Neutrophil (primary cell): ENCODE measurements around the gene MAPK11.

Experiments
- H3K27ac ChIP-seq: fragments of 200-600 bp; sonication (generic); 2 replicates; pipeline ENCODE4 v1.5.1; 2016; ENCODE audit warnings: mild to moderate bottlenecking, moderate library complexity
- H3K27me3 ChIP-seq: fragments of 200-600 bp; sonication (generic); 2 replicates; pipeline ENCODE4 v1.6.0; 2016; ENCODE audit warnings: mild to moderate bottlenecking
- H3K36me3 ChIP-seq: fragments of 200-600 bp; sonication (generic); 2 replicates; pipeline ENCODE4 v1.5.1; 2017
- H3K4me1 ChIP-seq, 2 experiments: fragments of 200-600 bp in 1 of 2; sonication (generic) in 1 of 2; 1 replicate in 1 of 2; 2 replicates in 1 of 2; pipeline versions ENCODE4 v1.5.1 to v1.6.1; 2013 to 2016; ENCODE audit warnings: low read depth in 1 of 2, low read length in 1 of 2, mild to moderate bottlenecking in 1 of 2, moderate library complexity in 1 of 2; ENCODE audit not compliant: control insufficient read depth in 1 of 2, insufficient read depth in 1 of 2
- H3K4me3 ChIP-seq, 2 experiments: fragments of 200-600 bp in 1 of 2; sonication (generic) in 1 of 2; 1 replicate in 1 of 2; 2 replicates in 1 of 2; pipeline ENCODE4 v1.5.1; 2013 to 2016; ENCODE audit warnings: low read depth in 1 of 2, low read length in 1 of 2, mild to moderate bottlenecking in 1 of 2, moderate library complexity in 1 of 2
- H3K9me3 ChIP-seq: fragments of 200-600 bp; sonication (generic); 2 replicates; pipeline ENCODE4 v1.5.1; 2016
- TF ChIP-seq, protein P1 (sequence below): fragments of 200-600 bp; sonication (generic); IDR thresholded peaks from 2 replicates; pipeline ENCODE4 v1.5.1; 2016; ENCODE audit warnings: antibody characterized with exemption

MAPK11 gene

DNA sequence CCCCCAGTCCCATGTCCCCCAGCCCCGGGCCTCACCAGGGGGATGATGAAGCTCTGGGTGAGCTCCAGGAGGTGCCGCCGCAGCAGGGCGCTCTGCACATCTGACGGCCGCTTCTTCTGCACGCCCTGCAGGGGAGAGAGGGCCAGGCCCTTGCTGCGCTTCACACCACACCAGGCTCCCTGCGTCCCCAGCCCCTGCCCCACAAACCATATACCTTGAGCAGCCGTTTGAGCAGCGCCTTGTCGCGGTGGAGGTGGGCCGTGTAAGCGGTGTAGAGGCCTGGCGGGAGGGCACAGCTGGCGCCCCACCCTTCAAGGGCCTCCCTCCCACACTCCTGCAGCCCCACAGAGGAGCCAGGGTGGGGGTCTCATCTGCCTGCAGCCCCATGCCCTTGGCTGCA is 43.4 kb upstream of the MAPK11 start:
- peaks cover 67% of the 10 kb centered on the region for H3K27me3 ChIP-seq
- H3K27ac ChIP-seq = no peak overlapping the region
- no peaks in the 10 kb centered on the region for H3K36me3 ChIP-seq
- no peaks in the 10 kb centered on the region for H3K9me3 ChIP-seq
- TF ChIP-seq, protein P1, sequence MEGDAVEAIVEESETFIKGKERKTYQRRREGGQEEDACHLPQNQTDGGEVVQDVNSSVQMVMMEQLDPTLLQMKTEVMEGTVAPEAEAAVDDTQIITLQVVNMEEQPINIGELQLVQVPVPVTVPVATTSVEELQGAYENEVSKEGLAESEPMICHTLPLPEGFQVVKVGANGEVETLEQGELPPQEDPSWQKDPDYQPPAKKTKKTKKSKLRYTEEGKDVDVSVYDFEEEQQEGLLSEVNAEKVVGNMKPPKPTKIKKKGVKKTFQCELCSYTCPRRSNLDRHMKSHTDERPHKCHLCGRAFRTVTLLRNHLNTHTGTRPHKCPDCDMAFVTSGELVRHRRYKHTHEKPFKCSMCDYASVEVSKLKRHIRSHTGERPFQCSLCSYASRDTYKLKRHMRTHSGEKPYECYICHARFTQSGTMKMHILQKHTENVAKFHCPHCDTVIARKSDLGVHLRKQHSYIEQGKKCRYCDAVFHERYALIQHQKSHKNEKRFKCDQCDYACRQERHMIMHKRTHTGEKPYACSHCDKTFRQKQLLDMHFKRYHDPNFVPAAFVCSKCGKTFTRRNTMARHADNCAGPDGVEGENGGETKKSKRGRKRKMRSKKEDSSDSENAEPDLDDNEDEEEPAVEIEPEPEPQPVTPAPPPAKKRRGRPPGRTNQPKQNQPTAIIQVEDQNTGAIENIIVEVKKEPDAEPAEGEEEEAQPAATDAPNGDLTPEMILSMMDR = no peak
- peaks cover 0 to 4% of the 10 kb centered on the region in 2 experiments for H3K4me1 ChIP-seq
- H3K4me3 ChIP-seq = no peak overlapping the region

DNA sequence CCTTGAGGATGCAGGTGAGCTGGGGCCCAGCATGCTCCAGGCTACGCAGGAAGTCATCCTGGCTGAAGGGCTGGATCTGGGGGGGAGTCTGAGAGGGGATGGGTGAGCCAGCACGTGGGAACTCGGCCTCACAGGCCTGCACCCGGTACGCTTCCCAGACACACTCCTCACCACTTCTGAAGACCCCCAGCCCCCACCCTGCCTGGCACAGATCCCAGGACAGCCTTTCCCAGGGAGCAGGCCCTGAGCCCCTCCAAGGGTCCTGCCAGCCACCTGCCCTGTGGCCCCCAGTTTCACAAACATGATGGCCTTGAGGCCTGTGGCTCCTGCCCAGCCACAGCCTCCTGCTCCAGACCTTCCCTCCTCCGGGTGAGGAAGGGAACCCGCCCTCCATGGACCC is 42.8 kb upstream of the MAPK11 start:
- Histone ChIP-seq H3K4me1 (peaks cover 0 to 4% of the 10 kb centered on the region in 2 experiments), H3K9me3 (no peaks in the 10 kb centered on the region), H3K4me3 (no peak overlapping the region)

DNA sequence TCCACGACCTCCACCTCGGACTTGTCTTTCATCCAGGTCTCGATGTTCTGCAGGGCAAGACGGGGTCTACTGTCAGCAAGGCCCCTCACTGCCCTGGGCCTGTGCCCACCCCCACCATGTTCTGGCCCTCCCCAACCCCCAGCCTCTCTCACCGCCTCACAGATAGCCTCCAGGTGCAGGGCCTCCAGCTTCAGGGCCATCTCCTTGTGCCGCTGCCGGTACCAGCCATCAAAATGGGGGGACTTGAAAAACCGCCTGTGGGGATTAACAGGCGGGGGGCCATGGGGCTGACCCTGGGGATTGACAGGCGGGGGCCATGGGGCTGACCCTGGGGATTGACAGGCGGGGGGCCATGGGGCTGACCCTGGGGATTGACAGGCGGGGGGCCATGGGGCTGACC is 42.2 kb upstream of the MAPK11 start:
- Histone ChIP-seq H3K4me3 (no peak overlapping the region), H3K4me1 (peaks cover 0 to 6% of the 10 kb centered on the region in 2 experiments), H3K27ac (no peak overlapping the region), H3K36me3 (no peaks in the 10 kb centered on the region), H3K27me3 (peaks cover 80% of the 10 kb centered on the region), H3K9me3 (no peaks in the 10 kb centered on the region)
- TF ChIP-seq, protein P1 = no peak

More for the DNA sequence above, 42.8 kb upstream of the MAPK11 start:
- Histone ChIP-seq H3K27me3 (peaks cover 73% of the 10 kb centered on the region), H3K27ac (no peak overlapping the region), H3K36me3 (no peaks in the 10 kb centered on the region)
- TF ChIP-seq, protein P1 = no peak

DNA sequence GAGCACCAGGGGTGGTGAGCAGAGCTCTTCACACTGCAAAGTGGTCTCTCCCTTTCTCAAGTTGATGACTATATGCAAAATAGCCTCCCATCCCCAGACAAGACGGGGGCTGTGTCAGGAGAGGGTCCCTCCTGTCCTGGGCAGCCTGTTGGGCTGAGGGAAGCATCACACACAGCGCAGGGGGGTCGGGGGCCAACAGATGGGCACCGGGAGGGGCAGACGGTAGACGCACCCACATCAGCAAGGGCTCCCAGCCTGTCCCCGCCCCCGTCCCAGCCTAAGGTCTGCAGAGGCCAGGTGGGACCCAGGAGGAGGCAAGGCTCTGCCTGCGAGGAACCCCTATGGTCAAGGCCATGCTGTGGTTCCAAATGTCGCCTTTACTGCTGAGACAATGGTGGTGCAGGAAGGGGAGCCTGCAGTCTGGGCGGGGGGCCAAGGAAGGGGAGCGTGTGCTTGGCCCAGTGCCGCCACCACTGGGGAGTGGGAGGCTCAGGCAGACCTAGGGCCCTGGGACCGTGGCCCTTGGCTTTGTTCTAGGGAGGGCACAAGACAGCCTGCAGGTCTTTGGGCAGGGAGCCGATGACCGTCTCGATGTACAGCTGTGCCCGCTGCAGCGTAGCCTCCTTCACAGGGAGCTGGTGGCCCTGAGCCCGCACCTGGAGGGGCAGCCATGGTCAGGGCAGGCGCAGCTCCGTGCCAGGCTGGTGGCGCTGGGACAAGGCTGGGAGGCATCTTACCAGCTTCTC is 41.6 kb upstream of the MAPK11 start:
- peaks cover 0 to 12% of the 10 kb centered on the region in 2 experiments for H3K4me1 ChIP-seq
- H3K4me3 ChIP-seq = no peak overlapping the region
- TF ChIP-seq, protein P1 = no peak
- H3K27ac ChIP-seq = no peak overlapping the region
- peaks cover 86% of the 10 kb centered on the region for H3K27me3 ChIP-seq
- no peaks in the 10 kb centered on the region for H3K36me3 ChIP-seq
- no peaks in the 10 kb centered on the region for H3K9me3 ChIP-seq

DNA sequence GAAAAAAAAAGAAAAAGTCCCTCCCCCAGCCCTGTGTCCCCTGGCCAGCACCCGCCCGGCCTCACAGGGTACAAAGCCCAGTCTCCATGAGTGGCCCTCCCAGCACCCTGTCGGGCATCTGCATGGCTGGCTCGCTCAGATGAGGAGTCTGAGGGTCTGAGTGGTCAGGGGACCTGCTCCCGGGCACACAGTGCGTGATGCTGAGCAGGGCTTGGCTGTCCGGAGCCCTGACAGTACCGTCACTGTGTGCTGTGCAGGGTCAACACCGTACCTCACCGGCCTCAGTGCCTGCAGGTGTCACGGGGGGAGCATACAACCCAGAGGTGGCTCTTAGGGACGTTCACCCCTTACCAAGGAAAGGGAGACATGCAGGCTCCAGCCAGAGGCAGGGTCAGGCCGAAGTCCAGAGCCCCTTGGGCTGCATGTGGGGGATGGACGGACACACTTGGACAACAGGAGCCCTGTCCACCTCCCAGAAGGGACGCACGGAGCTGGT is 40.8 kb upstream of the MAPK11 start:
- Histone ChIP-seq H3K4me1 (peaks cover 0 to 12% of the 10 kb centered on the region in 2 experiments), H3K4me3 (no peak overlapping the region)

More for the DNA sequence above, 40.8 kb upstream of the MAPK11 start:
- Histone ChIP-seq H3K36me3 (no peaks in the 10 kb centered on the region), H3K27ac (no peak overlapping the region), H3K27me3 (peaks cover 89% of the 10 kb centered on the region), H3K9me3 (no peaks in the 10 kb centered on the region)
- TF ChIP-seq, protein P1 = no peak
